Ovary (tissue), 3 donors: ENCODE results near the gene SP3.

ENCODE experiments used
- POLR2A ChIP-seq: fragments of 450-650 bp; IDR thresholded peaks from one replicate; pipeline ENCODE4 v1.6.1; 2017; ENCODE audit warnings: antibody characterized with exemption, mild to moderate bottlenecking, moderate library complexity
- TF ChIP-seq, protein P1 (sequence below), 3 donors: fragments of 450-650 bp in 2 of 3; fragments of 200-600 bp in 1 of 3; IDR thresholded peaks; one replicate each; pipeline versions ENCODE4 v1.5.1 to v1.8.0; 2016 to 2022; ENCODE audit warnings: antibody characterized with exemption in 3 of 3, mild to moderate bottlenecking in 1 of 3
- donor health status: DM: no; HTN: no; CAD: no.

- TF ChIP-seq, protein P1, sequence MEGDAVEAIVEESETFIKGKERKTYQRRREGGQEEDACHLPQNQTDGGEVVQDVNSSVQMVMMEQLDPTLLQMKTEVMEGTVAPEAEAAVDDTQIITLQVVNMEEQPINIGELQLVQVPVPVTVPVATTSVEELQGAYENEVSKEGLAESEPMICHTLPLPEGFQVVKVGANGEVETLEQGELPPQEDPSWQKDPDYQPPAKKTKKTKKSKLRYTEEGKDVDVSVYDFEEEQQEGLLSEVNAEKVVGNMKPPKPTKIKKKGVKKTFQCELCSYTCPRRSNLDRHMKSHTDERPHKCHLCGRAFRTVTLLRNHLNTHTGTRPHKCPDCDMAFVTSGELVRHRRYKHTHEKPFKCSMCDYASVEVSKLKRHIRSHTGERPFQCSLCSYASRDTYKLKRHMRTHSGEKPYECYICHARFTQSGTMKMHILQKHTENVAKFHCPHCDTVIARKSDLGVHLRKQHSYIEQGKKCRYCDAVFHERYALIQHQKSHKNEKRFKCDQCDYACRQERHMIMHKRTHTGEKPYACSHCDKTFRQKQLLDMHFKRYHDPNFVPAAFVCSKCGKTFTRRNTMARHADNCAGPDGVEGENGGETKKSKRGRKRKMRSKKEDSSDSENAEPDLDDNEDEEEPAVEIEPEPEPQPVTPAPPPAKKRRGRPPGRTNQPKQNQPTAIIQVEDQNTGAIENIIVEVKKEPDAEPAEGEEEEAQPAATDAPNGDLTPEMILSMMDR (IDR thresholded peaks at IDR 0.05) = no peak
- no peak for TF ChIP-seq POLR2A
Observed at GRCh38 chr2:173996766-173997165, 31.6 kb upstream of the SP3 start.
